Breast epithelium (tissue), 3 donors: ENCODE results near the gene SF1.

Source experiments
- POLR2AphosphoS5 ChIP-seq, 3 donors: sonication (generic); formaldehyde crosslinking; IDR thresholded peaks; one replicate each; pipeline ENCODE4 v1.6.1; 2017; ENCODE audit warnings: antibody characterized with exemption in 3 of 3
- TF ChIP-seq, protein P1 (sequence below), 3 donors: fragments of 450-650 bp; IDR thresholded peaks; one replicate each; pipeline ENCODE4 v1.5.1; 2016 to 2017; ENCODE audit warnings: antibody characterized with exemption in 3 of 3, mild to moderate bottlenecking in 3 of 3, moderate library complexity in 3 of 3

DNA sequence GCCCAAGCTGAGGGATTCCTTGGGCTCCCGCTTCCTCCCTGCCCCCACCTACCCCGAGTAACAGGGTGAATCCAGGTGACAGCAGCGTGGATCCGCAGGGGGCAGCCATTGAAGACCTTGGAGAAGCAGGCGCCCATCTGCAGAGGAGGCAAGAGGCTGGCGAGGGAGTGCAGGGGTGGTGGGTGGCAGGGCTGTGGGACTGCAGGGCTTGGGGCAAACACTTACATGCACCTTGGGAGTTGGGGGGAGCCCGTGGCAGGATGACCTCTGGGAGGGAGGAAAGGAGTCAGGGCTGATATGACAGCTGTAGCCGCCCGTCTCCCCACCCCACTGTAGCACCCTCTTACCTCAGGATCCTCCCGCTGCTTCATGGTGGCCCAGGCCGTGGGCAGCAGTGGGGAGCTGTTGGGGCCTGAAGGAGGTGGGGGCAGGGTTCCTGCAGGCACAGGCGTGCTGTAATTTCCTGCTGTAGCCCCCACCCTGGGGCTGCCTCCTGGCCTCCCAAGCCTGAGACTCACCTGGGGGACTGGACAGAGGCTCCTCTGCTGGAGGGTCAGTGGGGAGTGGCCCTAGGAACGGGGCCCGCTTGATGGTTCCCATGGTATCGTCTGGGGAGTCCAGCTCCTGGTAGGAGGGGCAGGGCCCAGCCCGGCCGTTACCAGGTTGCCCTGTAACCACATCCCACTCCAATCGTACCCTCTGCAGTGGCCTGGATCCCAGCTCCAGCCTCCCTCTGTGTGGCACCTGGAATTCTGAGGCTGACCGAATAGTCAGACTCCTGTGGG, 18.6 kb upstream of the SF1 start:
- TF ChIP-seq, protein P1, sequence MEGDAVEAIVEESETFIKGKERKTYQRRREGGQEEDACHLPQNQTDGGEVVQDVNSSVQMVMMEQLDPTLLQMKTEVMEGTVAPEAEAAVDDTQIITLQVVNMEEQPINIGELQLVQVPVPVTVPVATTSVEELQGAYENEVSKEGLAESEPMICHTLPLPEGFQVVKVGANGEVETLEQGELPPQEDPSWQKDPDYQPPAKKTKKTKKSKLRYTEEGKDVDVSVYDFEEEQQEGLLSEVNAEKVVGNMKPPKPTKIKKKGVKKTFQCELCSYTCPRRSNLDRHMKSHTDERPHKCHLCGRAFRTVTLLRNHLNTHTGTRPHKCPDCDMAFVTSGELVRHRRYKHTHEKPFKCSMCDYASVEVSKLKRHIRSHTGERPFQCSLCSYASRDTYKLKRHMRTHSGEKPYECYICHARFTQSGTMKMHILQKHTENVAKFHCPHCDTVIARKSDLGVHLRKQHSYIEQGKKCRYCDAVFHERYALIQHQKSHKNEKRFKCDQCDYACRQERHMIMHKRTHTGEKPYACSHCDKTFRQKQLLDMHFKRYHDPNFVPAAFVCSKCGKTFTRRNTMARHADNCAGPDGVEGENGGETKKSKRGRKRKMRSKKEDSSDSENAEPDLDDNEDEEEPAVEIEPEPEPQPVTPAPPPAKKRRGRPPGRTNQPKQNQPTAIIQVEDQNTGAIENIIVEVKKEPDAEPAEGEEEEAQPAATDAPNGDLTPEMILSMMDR (IDR thresholded peaks at IDR 0.05) = no peak
- no peak for TF ChIP-seq POLR2AphosphoS5 (IDR thresholded peaks at IDR 0.05)
